ENCODE measurements around the gene ZBTB20.

GRCh38 chr3:114942773-114943172 is 204.3 kb downstream of the ZBTB20 start:
- no peak for TF ChIP-seq EP300 (IDR thresholded peaks at IDR 0.05)
- TF ChIP-seq CTCF (IDR thresholded peaks at IDR 0.05) = no peak

All from esophagus muscularis mucosa (tissue), 3 donors.